BLaER1 (cell line): ENCODE results near the gene RPS6KA3.

Source experiments
- H3K27ac ChIP-seq: shearing (Covaris generic); formaldehyde crosslinking; 2 replicates; pipeline ENCODE4 v1.8.1; 2022
- H3K27me3 ChIP-seq: shearing (Covaris generic); formaldehyde crosslinking; 2 replicates; pipeline ENCODE4 v1.8.1; 2022
- H3K36me3 ChIP-seq: shearing (Covaris generic); formaldehyde crosslinking; 2 replicates; pipeline ENCODE4 v1.8.1; 2022
- H3K4me1 ChIP-seq: shearing (Covaris generic); formaldehyde crosslinking; 2 replicates; pipeline ENCODE4 v1.8.1; 2022
- H3K4me2 ChIP-seq: shearing (Covaris generic); formaldehyde crosslinking; 2 replicates; pipeline ENCODE4 v1.8.1; 2022
- H3K4me3 ChIP-seq: shearing (Covaris generic); formaldehyde crosslinking; 2 replicates; pipeline ENCODE4 v1.8.1; 2022
- H3K9ac ChIP-seq: shearing (Covaris generic); formaldehyde crosslinking; 2 replicates; pipeline ENCODE4 v1.8.1; 2022
- H3K9me3 ChIP-seq: shearing (Covaris generic); formaldehyde crosslinking; 2 replicates; pipeline ENCODE4 v1.8.1; 2022
- H4K20me1 ChIP-seq: shearing (Covaris generic); formaldehyde crosslinking; 2 replicates; pipeline ENCODE4 v1.8.1; 2022
- Cebpa-rat ChIP-seq: shearing (Covaris generic); IDR thresholded peaks from 2 replicates; pipeline ENCODE4 v1.8.1; 2022

Gene RPS6KA3

DNA sequence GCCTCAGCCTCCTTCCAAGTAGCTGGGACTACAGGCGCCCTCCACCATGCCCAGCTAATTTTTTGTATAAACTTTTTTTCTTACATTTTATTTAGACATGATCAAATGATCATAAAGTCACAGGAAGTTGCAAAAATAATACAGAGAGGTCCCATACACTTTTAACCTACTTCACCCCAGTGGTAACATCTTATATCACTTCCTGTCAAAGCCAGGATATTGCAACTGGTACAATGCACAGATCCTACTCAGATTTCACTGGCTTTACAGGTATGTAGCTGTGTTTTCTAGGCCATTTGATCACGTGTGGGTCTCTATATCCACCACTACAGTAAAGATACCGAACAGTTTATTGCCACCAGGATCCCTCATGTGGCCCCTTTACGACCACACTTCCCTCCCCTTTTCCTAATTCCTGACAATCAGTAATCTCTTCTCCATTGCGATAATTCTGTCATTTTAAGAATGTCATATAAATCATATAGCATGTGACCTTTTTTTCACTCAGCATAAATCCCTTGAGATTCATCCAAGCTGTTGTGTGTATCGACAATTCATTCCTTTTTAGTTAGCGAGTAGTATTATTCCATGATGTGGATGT, 18.0 kb downstream of the RPS6KA3 start:
- Histone ChIP-seq H3K27ac (no peak overlapping the region), H3K9ac (no peak overlapping the region), H3K27me3 (no peaks in the 10 kb centered on the region), H3K4me2 (no peak overlapping the region), H3K4me3 (no peak overlapping the region), H4K20me1 (no peaks in the 10 kb centered on the region), H3K4me1 (no peaks in the 10 kb centered on the region), H3K36me3 (peaks cover 15% of the 10 kb centered on the region), H3K9me3 (peaks cover 26% of the 10 kb centered on the region)
- no peak for TF ChIP-seq Cebpa-rat

DNA sequence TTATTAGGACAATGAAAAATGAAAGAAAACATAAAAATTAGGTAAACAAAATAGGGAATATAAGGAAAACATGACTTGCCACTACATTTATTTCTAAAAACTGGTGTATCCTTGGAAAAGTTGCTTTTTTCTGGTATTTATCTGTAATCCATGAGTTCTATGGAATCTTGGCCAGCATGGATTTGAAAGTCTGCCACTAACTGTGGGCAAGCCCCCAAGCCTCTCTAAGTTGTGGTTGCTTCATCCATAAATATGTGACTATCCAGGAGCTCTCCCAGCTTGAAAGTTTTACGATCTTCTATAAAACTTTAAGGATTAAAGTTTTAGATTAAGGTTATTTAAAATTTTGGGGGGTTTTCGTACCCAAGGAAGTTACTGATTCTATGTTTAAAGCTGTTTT, 21.8 kb downstream of the RPS6KA3 start:
- Histone ChIP-seq H3K4me2 (no peak overlapping the region), H3K27me3 (no peaks in the 10 kb centered on the region), H3K27ac (no peak overlapping the region), H3K4me1 (no peaks in the 10 kb centered on the region), H3K9me3 (peaks cover 5% of the 10 kb centered on the region; the same call in 1 of the 2 replicates), H3K36me3 (no peaks in the 10 kb centered on the region; the same call in 1 of the 2 replicates), H3K9ac (no peak overlapping the region), H4K20me1 (no peaks in the 10 kb centered on the region), H3K4me3 (no peak overlapping the region)
- TF ChIP-seq Cebpa-rat = no peak

GRCh38 chrX:20240201-20240600, 26.5 kb downstream of the RPS6KA3 start:
- Histone ChIP-seq H3K9ac (no peak overlapping the region), H3K27ac (no peak overlapping the region), H3K27me3 (no peaks in the 10 kb centered on the region), H3K4me2 (no peak overlapping the region), H3K36me3 (peaks cover 5% of the 10 kb centered on the region; the same call in 1 of the 2 replicates), H3K4me1 (no peaks in the 10 kb centered on the region), H3K9me3 (0 out of 2 replicates have a peak, but pooled peaks cover 15% of the 10 kb centered on the region), H4K20me1 (no peaks in the 10 kb centered on the region), H3K4me3 (no peak overlapping the region)
- no peak for TF ChIP-seq Cebpa-rat

GRCh38 chrX:20237864-20238263, 28.8 kb downstream of the RPS6KA3 start:
- Histone ChIP-seq H3K27ac (no peak overlapping the region), H3K4me2 (no peak overlapping the region), H3K27me3 (no peaks in the 10 kb centered on the region), H3K9ac (no peak overlapping the region), H3K9me3 (0 out of 2 replicates have a peak, but pooled peaks cover 17% of the 10 kb centered on the region), H3K4me1 (no peaks in the 10 kb centered on the region), H3K4me3 (no peak overlapping the region), H3K36me3 (peaks cover 14% of the 10 kb centered on the region), H4K20me1 (no peaks in the 10 kb centered on the region)
- no peak for TF ChIP-seq Cebpa-rat

- Histone ChIP-seq H3K4me2 (no peak overlapping the region), H4K20me1 (no peaks in the 10 kb centered on the region), H3K9ac (no peak overlapping the region), H3K4me1 (no peaks in the 10 kb centered on the region), H3K27me3 (no peaks in the 10 kb centered on the region), H3K36me3 (peaks cover 33% of the 10 kb centered on the region), H3K27ac (no peak overlapping the region), H3K9me3 (peaks cover 24% of the 10 kb centered on the region; the same call in 1 of the 2 replicates), H3K4me3 (no peak overlapping the region)
- no peak for TF ChIP-seq Cebpa-rat
Measured at GRCh38 chrX:20235755-20236154, 31.0 kb downstream of the RPS6KA3 start.

DNA sequence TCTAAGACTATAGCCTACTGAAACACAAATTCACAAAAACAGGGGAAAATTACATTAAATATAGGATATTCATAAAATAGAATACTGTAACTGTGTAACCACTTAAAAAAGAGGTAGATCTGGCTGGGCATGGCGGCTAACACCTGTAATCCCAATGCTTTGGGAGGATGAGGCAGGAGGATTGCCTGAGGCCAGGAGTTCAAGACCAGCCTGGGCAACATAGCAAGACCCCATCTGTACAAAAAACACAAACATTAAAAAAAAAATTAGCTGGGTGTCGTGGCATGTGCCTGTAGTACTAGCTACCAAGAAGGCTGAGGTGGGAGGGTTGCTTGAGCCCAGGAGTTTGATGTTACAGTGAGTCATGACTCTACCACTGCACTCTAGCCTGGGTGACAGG, 33.4 kb downstream of the RPS6KA3 start:
- Histone ChIP-seq H4K20me1 (no peaks in the 10 kb centered on the region), H3K9ac (no peak overlapping the region), H3K4me1 (no peaks in the 10 kb centered on the region), H3K36me3 (peaks cover 47% of the 10 kb centered on the region), H3K4me2 (no peak overlapping the region), H3K4me3 (no peak overlapping the region), H3K27ac (no peak overlapping the region), H3K27me3 (no peaks in the 10 kb centered on the region), H3K9me3 (peaks cover 24% of the 10 kb centered on the region; the same call in 1 of the 2 replicates)
- no peak for TF ChIP-seq Cebpa-rat

GRCh38 chrX:20231598-20231997, 35.1 kb downstream of the RPS6KA3 start:
- Histone ChIP-seq H3K36me3 (peaks cover 50% of the 10 kb centered on the region), H3K4me2 (no peak overlapping the region), H3K9me3 (peaks cover 20% of the 10 kb centered on the region; the same call in 1 of the 2 replicates), H3K27me3 (no peaks in the 10 kb centered on the region), H3K27ac (no peak overlapping the region), H4K20me1 (no peaks in the 10 kb centered on the region), H3K4me3 (no peak overlapping the region), H3K4me1 (no peaks in the 10 kb centered on the region), H3K9ac (no peak overlapping the region)
- TF ChIP-seq Cebpa-rat = no peak

GRCh38 chrX:20230406-20230805, 36.3 kb downstream of the RPS6KA3 start:
- no peaks in the 10 kb centered on the region for H3K27me3 ChIP-seq
- TF ChIP-seq Cebpa-rat = no peak
- no peak overlapping the region for H3K27ac ChIP-seq
- H3K36me3 ChIP-seq = peaks cover 45% of the 10 kb centered on the region
- no peaks in the 10 kb centered on the region for H3K4me1 ChIP-seq
- H3K9ac ChIP-seq = no peak overlapping the region
- H3K4me2 ChIP-seq = no peak overlapping the region
- H3K9me3 ChIP-seq = peaks cover 11% of the 10 kb centered on the region; the same call in 1 of the 2 replicates
- no peak overlapping the region for H3K4me3 ChIP-seq
- H4K20me1 ChIP-seq = no peaks in the 10 kb centered on the region

- peaks cover 9% of the 10 kb centered on the region; the same call in 1 of the 2 replicates for H3K9me3 ChIP-seq
- peaks cover 45% of the 10 kb centered on the region for H3K36me3 ChIP-seq
- no peak overlapping the region for H3K27ac ChIP-seq
- H3K9ac ChIP-seq = no peak overlapping the region
- H3K4me1 ChIP-seq = no peaks in the 10 kb centered on the region
- no peaks in the 10 kb centered on the region for H4K20me1 ChIP-seq
- no peak for TF ChIP-seq Cebpa-rat
- H3K4me3 ChIP-seq = no peak overlapping the region
- H3K4me2 ChIP-seq = no peak overlapping the region
- H3K27me3 ChIP-seq = no peaks in the 10 kb centered on the region
Measured at GRCh38 chrX:20229155-20229554, 37.6 kb downstream of the RPS6KA3 start.

- H3K36me3 ChIP-seq = peaks cover 39% of the 10 kb centered on the region
- no peak overlapping the region for H3K4me3 ChIP-seq
- TF ChIP-seq Cebpa-rat = no peak
- no peaks in the 10 kb centered on the region for H3K4me1 ChIP-seq
- no peak overlapping the region for H3K9ac ChIP-seq
- H3K27ac ChIP-seq = no peak overlapping the region
- H3K4me2 ChIP-seq = no peak overlapping the region
- H4K20me1 ChIP-seq = no peaks in the 10 kb centered on the region
- H3K27me3 ChIP-seq = no peaks in the 10 kb centered on the region
- H3K9me3 ChIP-seq = peaks cover 9% of the 10 kb centered on the region; the same call in 1 of the 2 replicates
Measured at GRCh38 chrX:20228245-20228644, 38.5 kb downstream of the RPS6KA3 start.
